GM19324 (cell line): Measurements from ENCODE around the gene SYNGR1.

Experiments
- ATAC-seq: cut with Tn5 transposase; IDR thresholded peaks from one replicate; pipeline ENCODE4 v1.9.1; 2021; ENCODE audit warnings: mild to moderate bottlenecking, moderate library complexity; ENCODE audit not compliant: unreplicated experiment, low FRiP score

The SYNGR1 gene

DNA sequence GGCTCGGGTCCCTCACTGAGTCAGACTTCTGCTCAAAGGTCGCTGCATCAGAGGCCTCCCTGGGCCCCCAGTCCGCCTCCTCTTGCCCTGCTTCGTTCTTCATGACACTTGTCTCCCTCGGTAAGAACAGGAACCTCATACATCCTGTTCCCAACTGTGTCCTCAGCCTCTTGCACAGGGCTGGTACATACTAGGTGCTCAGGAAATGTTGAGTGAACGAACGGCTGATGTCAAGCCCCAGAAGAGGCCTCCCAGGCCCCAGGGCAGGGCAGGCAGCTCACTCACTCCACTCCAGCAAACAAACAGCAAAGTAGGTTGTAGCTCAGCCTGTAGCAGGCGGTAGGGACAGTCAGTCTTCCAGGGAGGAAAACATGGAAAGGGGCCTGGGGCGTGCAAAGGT lies 17.2 kb downstream of the SYNGR1 start:
- no peak for ATAC-seq

DNA sequence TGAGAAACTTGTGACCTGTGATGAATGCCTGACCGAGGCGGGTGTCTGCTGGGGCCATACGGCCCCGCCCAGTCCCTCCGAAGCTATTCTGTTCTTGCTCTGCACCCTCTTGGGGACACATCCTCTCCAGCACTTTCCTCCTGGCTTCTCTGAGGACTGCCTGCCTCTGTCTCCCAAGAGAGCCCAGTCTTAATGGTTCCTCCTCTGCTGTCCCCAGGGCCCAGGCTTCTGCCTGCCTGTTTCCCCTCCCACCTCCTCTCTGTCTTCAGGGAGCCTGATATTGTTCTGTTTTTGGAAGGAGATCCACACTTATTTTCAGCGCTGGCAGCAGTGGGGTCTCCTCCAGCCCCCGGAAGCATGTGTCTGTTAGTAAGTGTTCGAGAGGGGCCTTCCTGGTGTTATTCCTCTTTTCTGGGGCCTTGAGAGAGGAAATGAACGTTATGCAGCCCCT lies 18.7 kb downstream of the SYNGR1 start:
- ATAC-seq = no peak

DNA sequence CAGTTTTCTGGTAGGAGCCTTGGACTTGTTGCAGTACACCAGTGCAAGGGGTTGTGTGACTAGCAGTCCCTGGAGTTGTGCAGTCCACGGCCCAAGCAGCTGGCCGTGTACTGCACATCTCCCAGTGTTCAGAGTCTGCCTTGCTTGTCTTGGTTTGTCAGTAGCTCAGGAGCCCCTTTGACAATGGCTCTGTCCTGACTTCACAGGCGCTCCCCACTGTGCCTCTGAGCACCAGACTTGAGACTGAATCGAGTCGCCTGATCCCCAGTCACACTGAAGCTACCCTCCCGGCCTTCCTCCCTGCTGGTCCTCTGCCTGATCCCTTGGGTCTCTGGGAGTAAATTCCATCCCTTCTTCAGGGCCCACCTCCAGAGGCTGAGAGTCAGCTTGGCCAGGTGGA lies 19.4 kb downstream of the SYNGR1 start:
- ATAC-seq = no peak

DNA sequence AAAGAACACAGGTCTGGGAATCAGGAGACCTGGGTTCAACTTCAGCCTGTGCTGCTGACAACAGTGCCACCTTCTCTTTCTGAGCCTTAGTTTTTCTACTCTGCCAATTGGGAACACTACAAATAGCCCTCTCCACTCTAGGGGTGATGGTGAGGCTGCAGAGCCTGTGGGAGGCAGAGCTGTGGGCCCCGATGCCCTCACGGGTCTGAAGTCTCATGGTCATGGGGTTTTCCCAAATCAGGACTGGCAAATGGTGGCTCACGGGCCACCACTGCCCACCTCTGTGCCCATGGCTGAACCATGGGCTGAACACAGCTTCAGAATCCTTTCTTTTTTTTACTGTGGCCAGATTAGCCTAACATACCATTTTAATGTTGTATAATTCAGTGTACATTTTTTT lies 19.8 kb downstream of the SYNGR1 start:
- ATAC-seq = no peak

DNA sequence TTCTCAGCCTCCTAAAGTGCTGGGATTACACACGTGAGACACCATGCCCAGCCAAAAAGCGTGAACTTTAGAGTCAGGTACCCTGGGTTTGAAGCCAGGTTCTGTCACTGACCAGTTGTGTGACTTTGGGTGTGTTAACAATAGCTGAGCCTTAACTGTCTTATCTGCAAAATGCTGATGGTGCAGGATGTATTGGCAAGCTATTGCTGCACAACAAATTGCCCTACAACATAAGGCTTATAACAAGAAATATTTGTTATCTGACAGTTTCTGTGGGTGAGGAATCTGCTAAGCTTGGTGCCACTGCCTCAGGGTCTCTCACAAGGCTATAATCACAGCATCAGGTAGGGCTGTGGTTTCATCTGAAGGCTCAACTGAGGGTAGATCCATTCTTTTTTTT lies 21.9 kb downstream of the SYNGR1 start:
- no peak for ATAC-seq

DNA sequence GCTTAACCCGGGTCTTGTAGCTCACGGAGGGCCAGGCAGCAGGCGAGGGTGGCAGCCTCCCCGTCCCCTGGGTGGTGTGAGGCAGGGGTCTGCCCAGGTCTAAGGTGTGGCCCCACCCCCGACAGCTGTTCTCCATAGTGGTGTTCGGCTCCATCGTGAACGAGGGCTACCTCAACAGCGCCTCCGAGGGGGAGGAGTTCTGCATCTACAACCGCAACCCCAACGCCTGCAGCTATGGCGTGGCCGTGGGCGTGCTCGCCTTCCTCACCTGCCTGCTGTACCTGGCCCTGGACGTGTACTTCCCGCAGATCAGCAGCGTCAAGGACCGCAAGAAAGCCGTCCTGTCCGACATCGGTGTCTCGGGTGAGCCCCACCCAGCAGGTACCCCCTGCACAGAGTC lies 24.4 kb downstream of the SYNGR1 start:
- ATAC-seq = no peak

DNA sequence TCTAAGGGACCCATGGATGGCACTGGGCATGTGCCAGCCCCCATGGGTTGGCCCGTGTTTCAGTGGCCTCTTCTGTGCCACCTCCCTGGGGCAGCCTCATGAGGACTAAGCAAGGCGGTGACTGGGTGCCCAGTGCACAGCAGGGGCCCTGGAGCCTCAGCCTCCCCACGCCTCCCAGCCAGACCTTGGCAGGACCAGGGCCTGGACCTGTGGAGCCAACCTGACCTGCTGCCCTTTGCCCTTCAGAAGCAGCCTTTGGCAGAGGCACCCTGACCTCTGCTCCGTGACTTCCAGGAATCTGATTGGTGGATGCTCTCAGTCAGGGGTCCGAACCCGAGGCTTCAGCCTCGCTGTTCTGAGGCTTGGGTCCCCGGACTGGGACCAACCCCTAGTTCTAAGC lies 25.0 kb downstream of the SYNGR1 start:
- ATAC-seq = no peak

DNA sequence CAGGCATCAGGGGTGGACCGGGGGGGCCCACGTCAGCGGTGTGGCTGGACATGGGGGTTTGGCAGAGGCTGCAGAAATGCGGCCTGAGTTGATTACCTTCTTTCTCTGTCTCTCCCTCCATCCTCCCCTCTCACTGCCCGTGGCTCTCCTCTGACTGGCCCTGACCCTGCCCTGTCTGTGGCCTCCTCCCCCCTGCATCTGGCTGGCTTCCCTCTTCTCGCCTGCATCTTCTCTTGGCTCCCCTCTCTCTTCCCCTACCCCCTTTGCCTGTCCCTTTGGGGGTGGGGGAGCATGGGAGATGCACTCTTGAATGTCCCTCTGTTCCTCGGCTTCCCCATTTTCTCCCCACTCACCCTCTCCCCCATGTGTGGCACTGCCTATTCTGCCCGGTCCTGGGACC lies 25.9 kb downstream of the SYNGR1 start:
- no peak for ATAC-seq

DNA sequence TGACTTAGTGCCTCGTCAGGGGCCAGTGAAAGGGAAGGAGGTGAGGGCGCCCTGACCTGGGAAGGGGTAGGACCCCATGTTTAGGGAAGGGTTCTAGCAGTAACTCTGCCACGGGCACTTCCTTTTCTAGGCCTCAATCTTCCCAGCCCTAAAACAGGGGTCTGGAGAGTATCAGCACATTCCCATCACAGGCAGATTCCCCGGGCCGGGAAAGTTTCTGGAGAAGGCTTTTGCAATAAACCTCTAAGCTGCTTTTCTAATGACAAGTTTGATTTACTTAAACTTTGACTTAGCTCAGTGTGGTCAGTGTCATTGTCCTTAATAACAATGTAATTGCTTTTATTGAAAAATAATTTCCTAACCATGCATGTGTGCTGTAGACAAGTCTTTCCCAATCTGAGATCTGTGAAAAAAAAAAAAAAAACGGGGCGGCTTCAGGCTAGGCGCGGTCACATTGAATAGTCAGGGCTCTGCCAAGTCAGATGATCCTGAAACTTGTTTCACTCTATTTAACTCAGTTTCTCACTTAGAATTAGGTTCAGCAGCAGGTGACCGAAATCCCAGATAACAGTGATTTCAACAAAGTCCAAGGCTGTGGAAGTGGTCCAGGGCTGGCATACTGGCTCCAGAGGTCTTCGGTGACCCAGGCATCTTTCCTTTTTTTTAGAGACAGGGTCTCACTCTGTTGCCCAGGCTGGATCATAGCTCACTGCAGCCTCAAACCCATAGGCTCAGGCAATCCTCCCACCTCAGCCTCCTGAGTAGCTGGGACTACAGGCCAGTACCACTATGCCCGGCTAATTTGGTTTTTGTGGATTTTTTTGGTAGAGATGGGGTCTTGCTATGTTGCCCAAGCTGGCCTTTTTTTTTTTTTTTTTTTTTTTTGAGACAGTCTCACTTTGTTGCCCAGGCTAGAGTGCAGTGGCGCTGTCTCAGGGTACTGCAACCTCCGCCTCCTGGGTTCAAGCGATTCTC lies 30.3 kb downstream of the SYNGR1 start:
- no peak for ATAC-seq

DNA sequence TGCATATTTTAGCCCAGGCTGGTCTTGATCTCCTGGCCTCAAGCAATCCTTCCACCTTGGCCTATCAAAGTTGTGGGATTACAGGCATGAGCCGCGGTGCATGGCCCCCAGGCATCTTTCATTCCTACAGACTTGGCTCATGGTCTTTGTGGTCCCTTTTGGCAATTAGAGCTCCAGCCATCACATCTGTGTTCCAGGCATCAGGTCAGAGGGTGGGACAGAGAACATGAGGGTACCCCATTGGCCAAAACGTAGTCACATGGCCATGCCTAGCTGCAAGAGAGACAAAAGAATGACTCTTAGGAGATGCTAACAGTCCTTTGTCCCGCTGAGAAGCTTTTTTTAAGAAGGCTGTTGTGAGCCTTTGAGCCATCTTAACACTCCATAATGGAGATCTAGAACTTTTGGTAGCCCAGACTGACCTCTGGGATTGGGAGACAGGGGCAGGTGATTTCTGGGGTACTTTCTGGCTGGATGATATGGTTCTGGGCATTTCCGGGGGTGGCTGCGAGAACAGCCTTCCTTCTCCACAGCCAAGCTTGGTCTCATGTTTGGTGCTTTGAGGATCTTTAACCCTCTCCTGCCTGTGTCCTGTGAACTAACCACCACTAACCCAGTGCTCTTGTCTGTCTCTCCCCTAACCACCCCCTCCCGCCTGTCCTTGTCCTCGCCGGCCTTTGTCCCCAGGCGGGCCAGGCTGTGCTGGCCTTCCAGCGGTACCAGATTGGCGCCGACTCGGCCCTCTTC lies 31.4 kb downstream of the SYNGR1 start:
- no peak for ATAC-seq

DNA sequence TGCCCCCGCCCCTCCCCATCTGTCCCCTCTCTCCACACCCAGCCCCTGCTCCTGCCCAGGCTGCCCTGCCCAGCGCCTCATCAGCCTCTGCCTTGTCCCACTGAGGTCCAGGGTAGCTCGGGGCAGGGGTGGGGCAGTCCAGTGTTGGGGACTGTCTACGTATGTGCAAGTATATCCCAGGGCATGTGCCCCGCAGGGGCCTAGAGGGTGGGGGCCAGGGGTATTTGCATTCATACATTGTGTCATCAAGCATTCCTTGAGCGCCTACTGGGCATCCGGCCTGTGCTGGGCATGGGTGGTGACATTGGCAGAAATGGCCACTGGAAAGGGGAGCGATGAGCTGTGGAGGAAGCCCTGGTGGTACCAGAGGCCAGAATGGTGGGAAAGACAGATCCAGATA lies 32.1 kb downstream of the SYNGR1 start:
- ATAC-seq = no peak

DNA sequence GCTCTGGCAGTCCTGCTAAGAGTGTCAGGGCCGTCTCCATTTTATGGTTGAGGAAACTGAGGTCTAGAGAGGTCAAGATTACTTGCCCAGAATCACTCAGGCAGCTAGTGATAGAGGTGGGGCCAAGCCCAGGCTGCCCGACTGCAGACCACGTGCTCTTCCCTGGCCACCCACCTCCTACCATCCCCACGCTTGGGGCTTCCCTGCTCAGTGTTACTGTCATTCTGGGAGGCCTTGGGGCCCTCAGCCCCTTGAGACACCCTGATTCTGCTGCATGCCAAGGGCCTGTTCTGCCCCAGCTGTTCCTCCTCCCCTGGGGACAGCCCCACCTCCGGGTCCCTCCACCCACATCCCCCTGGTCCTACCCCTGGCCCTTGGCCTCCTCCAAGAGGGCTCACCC lies 32.6 kb downstream of the SYNGR1 start:
- ATAC-seq = no peak

DNA sequence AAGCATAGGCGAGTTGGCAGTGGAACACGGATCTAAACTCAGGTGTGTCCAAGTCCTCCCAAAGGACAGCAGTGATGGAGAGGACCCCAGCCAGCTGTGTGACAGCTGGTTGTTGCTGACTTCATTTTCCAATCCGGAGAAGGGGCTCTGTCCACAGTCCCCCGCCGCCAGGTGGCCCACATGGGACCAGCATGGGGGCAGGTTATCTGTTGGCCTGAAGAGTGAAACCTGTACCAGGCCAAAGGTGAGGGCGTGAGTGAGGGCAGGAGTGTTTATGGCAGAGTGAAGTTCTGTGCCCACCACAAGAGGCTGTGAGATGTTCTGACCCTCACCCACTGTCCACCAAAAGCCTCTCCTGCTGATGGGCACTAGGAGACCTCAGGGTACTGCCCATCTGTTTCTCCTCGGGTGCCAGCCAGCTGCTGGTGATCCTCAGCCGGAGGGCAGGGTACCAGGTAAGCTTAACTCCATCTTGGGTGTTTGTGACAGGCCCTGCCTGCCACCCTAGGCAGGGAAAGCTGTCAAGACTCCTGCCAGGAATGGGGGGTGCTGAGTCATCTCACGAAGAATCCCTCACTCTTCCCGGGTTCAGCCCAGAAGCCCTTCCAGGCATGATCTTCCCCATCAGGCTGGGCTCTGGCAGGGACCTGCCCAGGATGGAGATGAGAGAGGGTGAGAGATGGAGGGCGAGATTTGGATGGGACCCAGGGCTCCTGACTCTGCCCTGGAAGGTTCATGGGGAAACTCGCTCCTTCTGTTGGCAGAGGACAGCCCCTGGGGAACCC lies 34.2 kb downstream of the SYNGR1 start:
- ATAC-seq = no peak

DNA sequence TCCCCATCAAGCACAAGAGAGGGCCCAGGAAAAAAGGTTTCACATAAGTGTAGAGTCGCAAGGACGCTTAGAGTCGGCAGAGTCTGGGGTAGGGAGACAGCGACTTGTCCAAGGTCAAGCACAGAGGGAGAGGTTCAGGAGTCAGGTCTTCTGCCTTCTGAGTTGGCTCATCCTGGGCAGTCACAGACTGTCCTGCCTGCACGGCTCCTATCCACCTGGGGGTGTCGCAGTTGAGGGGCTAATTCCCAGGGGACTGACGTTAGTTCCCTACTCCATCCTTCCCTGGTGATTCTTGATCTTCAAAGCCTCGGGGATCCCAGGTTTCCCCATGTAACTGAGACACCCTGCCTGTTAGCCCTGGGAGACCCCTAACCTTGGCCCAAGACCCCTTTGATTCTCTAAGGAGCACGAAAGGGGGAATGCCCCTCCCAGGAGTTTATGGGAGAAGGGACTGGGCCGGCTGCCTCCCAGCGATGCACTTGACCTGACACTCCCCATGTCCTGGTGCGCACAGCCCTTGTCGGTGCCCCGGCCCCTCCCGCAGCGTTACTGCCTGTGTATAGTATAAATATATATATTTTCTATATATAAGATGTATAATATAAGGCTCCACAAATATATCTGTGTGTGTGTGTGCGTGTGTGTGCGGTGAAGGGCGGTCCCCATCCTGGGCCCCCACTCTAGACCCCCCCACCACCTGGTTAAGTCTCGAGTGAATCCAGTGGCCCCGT lies 35.1 kb downstream of the SYNGR1 start:
- ATAC-seq = no peak

DNA sequence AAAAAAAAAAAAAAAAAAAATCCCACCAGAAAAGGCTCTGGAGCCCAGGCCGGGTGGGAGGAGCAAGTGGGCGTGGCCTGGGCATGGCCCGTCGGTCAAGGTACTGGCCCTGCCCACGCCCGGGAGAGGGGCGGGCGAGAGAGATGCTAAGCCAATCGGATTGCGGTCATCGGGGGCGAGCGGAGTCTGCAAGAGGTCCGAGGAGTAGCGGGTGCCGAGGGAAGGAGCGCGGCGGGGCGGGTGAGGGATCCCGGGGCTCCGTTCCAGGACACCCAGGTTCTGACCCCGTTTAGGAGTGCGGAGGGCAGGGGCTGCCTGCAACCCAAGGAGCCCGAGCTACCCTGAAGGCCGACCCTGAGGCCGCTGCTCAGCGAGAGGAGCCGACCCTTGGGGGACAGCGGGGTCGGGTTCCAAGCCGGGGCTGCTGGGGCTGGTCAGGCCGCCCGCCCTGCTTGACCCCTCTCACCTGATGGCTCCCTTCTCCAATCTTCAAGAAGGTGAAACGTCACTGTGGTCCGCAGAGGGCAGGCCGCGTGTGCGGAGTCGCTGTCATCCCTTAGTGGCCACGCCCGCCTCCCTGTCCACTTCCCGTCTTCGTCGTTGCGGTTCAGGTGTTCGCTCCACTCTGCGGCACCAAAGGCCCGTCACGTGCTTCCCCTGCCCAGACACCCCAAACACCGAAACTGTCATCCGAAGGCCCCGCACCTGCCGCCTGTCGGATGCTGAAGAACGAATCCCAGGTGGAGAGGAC lies 38.6 kb downstream of the SYNGR1 start:
- ATAC-seq = no peak

DNA sequence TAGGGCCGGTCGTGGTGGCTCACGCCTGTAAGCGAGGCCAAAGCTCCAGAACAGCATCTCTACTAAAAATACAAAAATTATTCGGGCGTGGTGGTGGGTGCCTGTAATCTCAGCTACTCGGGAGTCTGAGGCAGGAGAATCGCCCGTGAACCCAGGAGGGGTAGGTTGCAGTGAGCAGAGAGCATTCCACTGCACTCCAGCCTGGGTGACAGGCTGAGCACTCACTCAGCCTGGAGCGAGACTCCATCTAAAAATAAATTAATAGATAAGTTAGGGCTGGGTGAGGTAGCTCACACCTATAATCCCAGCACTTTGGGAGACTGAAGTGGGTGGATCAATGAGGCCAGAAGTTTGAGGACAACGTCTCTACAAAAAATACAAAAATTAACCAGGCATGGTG lies 39.6 kb downstream of the SYNGR1 start:
- no peak for ATAC-seq

DNA sequence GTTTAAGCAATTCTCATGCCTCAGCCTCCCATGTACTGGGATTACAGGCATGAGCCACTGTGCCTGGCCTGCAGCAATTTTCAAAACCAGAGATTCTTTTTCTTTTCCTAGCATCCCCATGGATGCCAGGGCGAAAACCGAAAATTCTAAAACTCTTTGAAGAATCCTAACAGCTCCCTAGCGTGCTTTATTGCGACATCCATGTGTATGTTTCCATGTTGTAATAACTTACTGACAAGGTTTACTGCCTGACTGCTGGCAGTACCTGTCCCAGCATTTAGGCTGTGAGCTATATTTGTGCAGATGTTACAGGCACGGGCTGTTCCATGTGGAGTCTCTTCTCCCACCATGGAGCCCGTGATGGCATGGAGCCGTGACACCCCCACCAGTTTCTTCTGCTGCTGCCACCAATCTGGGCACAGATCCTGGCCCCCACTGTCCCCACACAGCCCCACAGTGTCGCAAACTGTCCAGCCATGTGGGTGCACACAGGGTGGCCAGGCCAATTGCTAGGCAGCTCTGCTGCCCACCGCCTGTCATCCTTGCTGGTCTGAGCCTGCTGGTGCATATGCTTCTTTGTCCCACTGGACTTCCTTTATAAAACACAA lies 42.7 kb downstream of the SYNGR1 start:
- no peak for ATAC-seq

DNA sequence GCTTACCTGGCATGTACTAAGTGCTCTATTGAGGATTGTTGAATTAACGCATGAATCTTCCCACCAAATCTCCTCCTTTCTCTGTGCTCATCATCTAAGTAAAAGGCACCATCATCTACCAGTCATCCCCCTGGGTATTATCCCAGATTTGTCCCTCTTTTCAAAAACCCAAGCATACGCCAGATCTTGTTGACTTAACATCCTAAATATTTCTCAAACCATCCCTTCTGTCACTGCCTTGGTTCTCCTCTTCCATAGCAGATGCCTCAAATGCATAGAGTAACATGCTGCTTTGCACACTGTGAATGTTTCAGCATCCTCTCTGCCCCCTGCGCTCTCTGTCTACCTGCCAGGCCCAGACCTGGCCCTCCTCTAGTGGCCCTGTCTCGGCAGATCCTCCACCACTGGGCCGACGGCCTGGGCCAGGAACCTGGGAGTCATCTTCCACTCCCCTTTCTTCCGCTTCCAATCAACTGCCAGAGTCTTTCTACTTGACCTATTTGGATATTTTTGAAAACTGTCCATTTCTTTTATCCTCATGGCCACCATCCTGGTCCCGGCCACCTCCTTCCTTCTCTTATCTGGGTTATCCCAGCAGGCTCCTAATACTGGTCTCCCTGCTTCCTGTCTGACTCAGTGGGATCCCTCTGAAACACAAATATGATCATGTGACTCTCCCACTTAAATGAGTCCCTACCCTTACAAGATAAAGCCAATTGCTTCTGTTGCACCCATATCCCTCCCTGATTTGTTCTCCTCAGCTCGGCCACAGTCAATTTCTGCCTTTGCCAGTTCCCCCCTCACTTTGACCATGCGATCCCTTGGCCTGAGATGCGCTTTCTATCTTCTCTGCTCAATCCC lies 46.4 kb downstream of the SYNGR1 start:
- ATAC-seq = no peak
